GM12878 (cell line): ENCODE results near the gene STK33. TPM values are rescaled to one million over a fixed set of nuclear protein-coding genes. Genes with fewer than 3 reads are reported as not detected.

Source experiments
- ATAC-seq: fragments of 200-7000 bp; cut with Tn5 transposase; 3 replicates; pipeline ENCODE4 v1.9.1; 2020; ENCODE audit warnings: mild to moderate bottlenecking, moderate library complexity
- BruUV-seq: library from RNA; stranded (reverse); fragments of 400-500 nt; replicated peaks from 2 replicates; lab custom pipeline; 2021; lab: Mats Ljungman, UMichigan
- CTCF ChIA-PET: fragments of 300-600 bp; sonication (Branson Sonifier 250); formaldehyde crosslinking; extraction: SDS; loops from one replicate; lab custom pipeline; 2021; ENCODE audit warnings: inconsistent platforms; lab: Yijun Ruan, JAX
- POLR2A ChIA-PET: fragments of 350-600 bp; formaldehyde crosslinking; extraction: SDS; loops from one replicate; lab custom pipeline; 2021; ENCODE audit warnings: inconsistent platforms; lab: Charles Lee
- RAD21 ChIA-PET: fragments of 300-600 bp; sonication (Branson Sonifier 250); formaldehyde crosslinking; loops from one replicate; lab custom pipeline; 2023; ENCODE audit warnings: antibody characterized with exemption; ENCODE audit not compliant: unreplicated experiment; lab: Charles Lee
- SMC1A ChIA-PET: fragments of 300-600 bp; sonication (Branson Sonifier 250); formaldehyde crosslinking; loops from one replicate; lab custom pipeline; 2023; ENCODE audit not compliant: unreplicated experiment, uncharacterized antibody; lab: Charles Lee
- DNase-seq: peaks from one replicate; pipeline ENCODE4 v3.0.0-alpha.2; 2011; ENCODE audit warnings: low read depth, low spot score
- FAIRE-seq: peaks from 3 replicates; lab custom pipeline; 2011; peaks lifted over from hg19 to GRCh38; lab: Jason Lieb, UNC
- H2AFZ ChIP-seq: 2 replicates; pipeline ENCODE4 v1.6.0; 2011; ENCODE audit warnings: low read depth, low read length, control low read depth; ENCODE audit not compliant: control insufficient read depth
- H3K27ac ChIP-seq: 2 replicates; pipeline ENCODE4 v1.5.1; 2011; ENCODE audit warnings: control low read depth; ENCODE audit not compliant: control insufficient read depth, insufficient read depth
- H3K27me3 ChIP-seq, 2 experiments: replicated peaks in 1 of 2; 2 replicates each; pipeline versions ENCODE4 v1.6.0 to v1.6.1; 2011; ENCODE audit warnings: low read length in 1 of 2; ENCODE audit not compliant: control insufficient read depth in 2 of 2, insufficient read depth in 2 of 2
- H3K36me3 ChIP-seq, 2 experiments: 2 replicates each; pipeline ENCODE4 v1.5.1; 2011; ENCODE audit warnings: low read length in 1 of 2; ENCODE audit not compliant: control insufficient read depth in 2 of 2, insufficient read depth in 2 of 2
- H3K4me1 ChIP-seq: 2 replicates; pipeline ENCODE4 v1.6.1; 2011; ENCODE audit warnings: mild to moderate bottlenecking, low read length, moderate library complexity, mixed read lengths; ENCODE audit not compliant: control insufficient read depth, insufficient read depth
- H3K4me2 ChIP-seq: 2 replicates; pipeline ENCODE4 v1.6.0; 2011; ENCODE audit warnings: control low read depth; ENCODE audit not compliant: control insufficient read depth, insufficient read depth
- H3K4me3 ChIP-seq: fragments of 200-600 bp; sonication (generic); 2 replicates; pipeline ENCODE4 v1.5.1; 2016
- H3K79me2 ChIP-seq: 2 replicates; pipeline ENCODE4 v1.6.0; 2011; ENCODE audit warnings: low read length; ENCODE audit not compliant: control insufficient read depth, insufficient read depth
- H3K9ac ChIP-seq: 2 replicates; pipeline ENCODE4 v1.8.0; 2011; ENCODE audit warnings: low read length, control low read depth, mixed read lengths; ENCODE audit not compliant: control insufficient read depth, insufficient read depth
- H3K9me3 ChIP-seq: replicated peaks from 3 replicates; pipeline ENCODE4 v1.5.1; 2011; ENCODE audit warnings: mild to moderate bottlenecking, low read length; ENCODE audit not compliant: control insufficient read depth, insufficient read depth
- H4K20me1 ChIP-seq: 2 replicates; pipeline ENCODE4 v1.6.0; 2011; ENCODE audit not compliant: control insufficient read depth, insufficient read depth
- ATF2 ChIP-seq: IDR thresholded peaks from 2 replicates; pipeline ENCODE4 v1.6.1; 2012; ENCODE audit warnings: low read length, inconsistent platforms
- ATF7 ChIP-seq: fragments of 450-650 bp; IDR thresholded peaks from 2 replicates; pipeline ENCODE4 v1.6.1; 2016; ENCODE audit warnings: low read depth, mild to moderate bottlenecking
- CEBPB ChIP-seq, 2 experiments: fragments of 150-350 bp in 1 of 2; IDR thresholded peaks; 2 replicates each; pipeline ENCODE4 v1.6.1; 2012 to 2014; ENCODE audit warnings: low read depth in 2 of 2, low read length in 2 of 2, borderline replicate concordance in 1 of 2, inconsistent platforms in 1 of 2
- CREM ChIP-seq: IDR thresholded peaks from 2 replicates; pipeline ENCODE4 v1.6.1; 2014; ENCODE audit warnings: antibody characterized with exemption, low read depth
- PAX5 ChIP-seq: IDR thresholded peaks from 2 replicates; pipeline ENCODE4 v1.6.1; 2011; ENCODE audit warnings: low read depth, low read length, borderline replicate concordance
- POLR2AphosphoS5 ChIP-seq: IDR thresholded peaks from 2 replicates; pipeline ENCODE4 v1.6.1; 2011; ENCODE audit warnings: mild to moderate bottlenecking, low read length, inconsistent platforms
- RAD21 ChIP-seq: IDR thresholded peaks from 2 replicates; pipeline ENCODE4 v1.6.1; 2011; ENCODE audit warnings: mild to moderate bottlenecking, low read depth, low read length, moderate library complexity; ENCODE audit not compliant: insufficient read depth
- RB1 ChIP-seq: fragments of 450-650 bp; formaldehyde crosslinking; IDR thresholded peaks from 2 replicates; pipeline ENCODE4 v1.6.1; 2017; ENCODE audit warnings: mild to moderate bottlenecking, borderline replicate concordance
- ZNF384 ChIP-seq: IDR thresholded peaks from 2 replicates; pipeline ENCODE4 v1.6.1; 2012; ENCODE audit warnings: low read depth, mild to moderate bottlenecking, low read length, improper control_type of control experiment, borderline replicate concordance
- ZSCAN29 ChIP-seq: fragments of 450-650 bp; IDR thresholded peaks from 2 replicates; pipeline ENCODE4 v1.6.1; 2017; ENCODE audit warnings: mild to moderate bottlenecking, moderate library complexity
- WGBS: methylation state at CpG from one replicate; pipeline ENCODE4 v1.1.6; 2016; ENCODE audit warnings: low lambda C conversion rate; ENCODE audit not compliant: insufficient replicate concordance, insufficient coverage; ENCODE audit errors: missing lambda C conversion rate; 5-methylcytosine and 5-hydroxymethylcytosine counted together
- in situ Hi-C: fragments of 300-500 bp; cut with MboI; formaldehyde crosslinking; loops from 9 replicates; pipeline ENCODE4 v1.14.3; 2018; ENCODE audit warnings: mixed read lengths
- intact Hi-C: fragments of 100-400 bp; cut with micrococcal nuclease; formaldehyde crosslinking; loops from one replicate; pipeline ENCODE4 v1.14.2; 2022; ENCODE audit not compliant: unreplicated experiment
- polyA plus RNA-seq, 11 experiments: library from polyadenylated mRNA; depleted of rRNA in 4 of 11; unstranded in 6 of 11; stranded (reverse) in 5 of 11; fragments of >200 nt; fragmentation: Nextera tagmentation in 4 of 11; fragmentation: Illumina TruSeq in 1 of 11; extraction: Ambion mirVana in 4 of 11; extraction: Trizol in 1 of 11; gene quantifications; 1 replicate in 1 of 11; 2 replicates in 10 of 11; pipeline versions ENCODE4 v1.2.1 to v1.2.3, GENCODE V29; 2011 to 2016; ENCODE audit warnings: inconsistent platforms in 2 of 11, missing spikeins in 2 of 11, low read depth in 1 of 11
- total RNA-seq, 4 experiments: library from RNA; depleted of rRNA in 3 of 4; stranded (reverse); fragments of >200 nt in 3 of 4; fragmentation: Illumina TruSeq in 1 of 4; extraction: Trizol in 1 of 4; gene quantifications; 2 replicates each; pipeline versions ENCODE4 v1.2.1 to v1.2.3, GENCODE V29; 2013 to 2021

Gene STK33
- total and polyA plus RNA-seq, 10 of the 15 experiments (the other 5 are each of a cell fraction or from before 2014, with no cell fraction given) = 5.2 to 27.3 (median 18.3) TPM

GRCh38 chr11:8604078-8604723 is 10.2 kb upstream of the STK33 start (continued):
- TF ChIP-seq CEBPB (IDR thresholded peaks at IDR 0.05; ENCODE audit: borderline replicate concordance in 1 of 2, low read depth in 2 of 2, low read length in 2 of 2) (no peak), RB1 (no peak), CREM (no peak), POLR2AphosphoS5 (no peak), RAD21 (peak; percentile 77), ZNF384 (no peak), ATF2 (no peak)

- 56% methylated on average over 2 of the region's 2 CpGs for WGBS
- BruUV-seq = no TSS peak
- Histone ChIP-seq H2AFZ (no peak overlapping the region), H4K20me1 (no peaks in the 10 kb centered on the region), H3K4me1 (no peaks in the 10 kb centered on the region), H3K9me3 (no peaks in the 10 kb centered on the region), H3K27me3 (no peaks in the 10 kb centered on the region), H3K9ac (no peak overlapping the region), H3K79me2 (no peaks in the 10 kb centered on the region), H3K27ac (no peak overlapping the region), H3K4me2 (no peak overlapping the region), H3K4me3 (no peak overlapping the region), H3K36me3 (no peaks in the 10 kb centered on the region)
- TF ChIP-seq ATF7 (no peak), PAX5 (no peak), ZSCAN29 (no peak)
- FAIRE-seq (peak; percentile 35), DNase-seq (no peak), ATAC-seq (peak; percentile 53)
- CTCF ChIA-PET = interaction anchor here (0.6 to 1.9 kb wide), 16 partner anchors 9 to 402 kb away, joined by 3 to 6 read pairs (median 3); partner anchors contain the start of gene STK33
- RAD21 ChIA-PET = interaction anchor here (1.1 to 1.3 kb wide), 2 partner anchors 9 to 37 kb away, joined by 3 to 4 read pairs; partner anchors contain the start of gene STK33
- POLR2A ChIA-PET = no interaction called here
- SMC1A ChIA-PET = interaction anchor here (0.6 to 1.0 kb wide), 3 partner anchors 9 to 36 kb away, joined by 3 to 5 read pairs (median 5); partner anchors contain the start of gene STK33
- in situ Hi-C loops (no loop called here), intact Hi-C loops (loop anchor here (10.0 kb wide), 1 partner anchor 379 kb away; no protein-coding TSS in a partner anchor)
Measured at GRCh38 chr11:8603696-8604077, 9.7 kb upstream of the STK33 start.
